GM18867 (cell line): Measurements from ENCODE around the gene UBASH3A.

Experiments
- ATAC-seq: cut with Tn5 transposase; IDR thresholded peaks from one replicate; pipeline ENCODE4 v1.9.1; 2021; ENCODE audit warnings: mild to moderate bottlenecking, moderate library complexity; ENCODE audit not compliant: unreplicated experiment

The UBASH3A gene

DNA sequence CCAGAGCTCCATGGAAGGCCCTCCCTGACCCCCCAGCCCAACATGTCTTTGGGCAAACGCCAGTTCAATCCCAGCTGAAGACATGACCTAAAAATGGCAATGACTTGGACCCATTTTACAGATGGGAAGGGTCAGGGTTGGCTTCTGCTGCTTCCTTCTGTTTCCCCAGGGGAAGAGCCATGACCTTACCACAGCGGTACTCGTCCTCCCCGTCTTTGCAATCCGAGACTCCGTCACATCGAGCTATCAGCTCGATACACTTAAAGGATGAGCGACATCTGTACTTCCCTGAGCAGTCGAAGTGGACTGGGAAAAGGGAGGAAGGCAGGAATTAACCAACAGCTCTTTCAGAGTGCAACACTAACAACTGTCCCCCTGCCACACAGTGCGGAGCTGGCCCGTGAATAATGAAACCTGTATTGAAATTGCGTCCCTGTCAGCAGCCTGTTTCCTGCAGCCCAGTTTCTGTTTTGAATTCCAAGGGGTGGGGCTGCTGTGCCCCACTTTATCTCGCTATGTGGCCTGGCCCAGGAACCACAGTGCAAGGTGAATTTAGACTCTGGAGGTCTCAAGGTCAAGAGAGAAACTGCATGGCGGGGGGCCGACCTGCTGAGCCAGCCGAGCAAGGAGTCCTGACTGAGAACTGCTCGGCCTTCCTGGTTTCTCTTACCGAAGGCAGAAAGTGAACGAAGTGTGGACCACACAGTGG lies 14.8 kb upstream of the UBASH3A start:
- ATAC-seq = no peak

DNA sequence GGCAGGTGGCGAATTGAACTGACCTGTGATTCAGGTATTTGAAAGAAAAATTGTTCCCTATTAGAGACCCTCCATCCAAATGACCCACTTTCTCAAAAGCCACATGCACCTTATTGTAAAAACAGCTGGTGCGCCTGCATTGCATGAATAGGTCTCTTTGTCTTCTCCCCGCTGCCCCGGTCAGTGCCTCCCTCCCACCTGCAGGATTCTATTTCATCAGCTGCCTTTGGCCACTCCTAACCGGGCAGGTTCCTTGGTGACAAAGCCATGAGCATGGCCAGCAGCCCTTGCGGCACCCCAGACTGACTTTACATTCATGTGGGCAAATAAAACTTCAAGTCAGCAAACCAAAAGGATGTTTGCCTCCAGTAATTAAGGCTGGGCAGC lies 14.3 kb upstream of the UBASH3A start:
- no peak for ATAC-seq

DNA sequence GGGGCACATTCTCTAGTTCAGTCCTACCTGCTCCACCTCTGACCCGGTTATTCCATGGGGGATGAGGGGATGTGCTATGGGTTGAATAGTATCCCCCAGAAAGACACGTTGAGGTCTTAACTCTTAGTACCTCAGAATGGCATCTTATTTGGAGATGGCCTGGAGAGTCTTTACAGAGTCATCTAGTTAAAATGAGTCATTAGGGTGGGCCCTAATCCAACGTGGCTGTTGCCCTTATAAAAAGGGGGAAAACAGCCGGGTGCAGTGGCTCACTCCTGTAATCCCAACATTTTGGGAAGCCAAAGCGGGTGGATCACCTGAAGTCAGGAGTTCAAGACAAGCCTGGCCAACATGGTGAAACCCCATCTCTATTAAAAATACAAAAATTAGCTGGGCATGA lies 13.5 kb upstream of the UBASH3A start:
- no peak for ATAC-seq

DNA sequence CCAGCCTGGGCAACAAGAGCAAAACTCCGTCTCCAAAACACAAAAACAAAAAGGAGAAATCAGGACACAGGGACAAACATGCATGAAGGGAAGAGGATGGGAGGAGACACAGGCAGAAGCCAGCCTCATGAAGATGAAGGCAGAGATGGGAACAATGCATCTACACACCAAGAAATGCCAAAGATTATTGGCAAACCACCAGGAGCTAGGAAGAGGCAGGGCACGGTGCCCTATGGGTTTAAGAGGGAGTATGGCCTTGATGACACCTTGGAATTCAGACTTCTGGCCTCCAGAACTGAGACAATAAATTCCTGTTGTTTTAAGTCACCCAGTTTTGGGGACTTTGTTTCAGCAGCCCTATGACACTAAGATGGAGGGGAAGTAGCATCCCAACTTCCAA lies 13.0 kb upstream of the UBASH3A start:
- no peak for ATAC-seq

DNA sequence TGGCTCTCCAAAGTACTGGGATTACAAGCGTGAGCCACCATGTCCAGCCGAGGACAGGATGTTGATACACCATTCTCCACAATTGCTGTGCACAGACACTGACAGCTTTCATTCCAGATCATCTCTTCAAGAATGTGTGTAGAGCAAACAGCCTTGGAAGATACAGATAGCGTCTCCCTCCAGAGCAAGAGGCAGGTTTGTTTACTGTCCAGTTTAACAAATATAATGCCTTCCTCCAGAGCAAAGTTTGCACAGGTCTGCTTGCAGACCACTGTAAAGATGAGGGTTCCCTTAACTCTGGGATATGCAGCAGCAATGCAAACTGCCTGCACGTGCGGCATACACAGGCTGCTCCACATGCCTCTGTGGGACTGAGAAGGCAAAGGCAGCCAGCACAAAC lies 12.4 kb upstream of the UBASH3A start:
- no peak for ATAC-seq

DNA sequence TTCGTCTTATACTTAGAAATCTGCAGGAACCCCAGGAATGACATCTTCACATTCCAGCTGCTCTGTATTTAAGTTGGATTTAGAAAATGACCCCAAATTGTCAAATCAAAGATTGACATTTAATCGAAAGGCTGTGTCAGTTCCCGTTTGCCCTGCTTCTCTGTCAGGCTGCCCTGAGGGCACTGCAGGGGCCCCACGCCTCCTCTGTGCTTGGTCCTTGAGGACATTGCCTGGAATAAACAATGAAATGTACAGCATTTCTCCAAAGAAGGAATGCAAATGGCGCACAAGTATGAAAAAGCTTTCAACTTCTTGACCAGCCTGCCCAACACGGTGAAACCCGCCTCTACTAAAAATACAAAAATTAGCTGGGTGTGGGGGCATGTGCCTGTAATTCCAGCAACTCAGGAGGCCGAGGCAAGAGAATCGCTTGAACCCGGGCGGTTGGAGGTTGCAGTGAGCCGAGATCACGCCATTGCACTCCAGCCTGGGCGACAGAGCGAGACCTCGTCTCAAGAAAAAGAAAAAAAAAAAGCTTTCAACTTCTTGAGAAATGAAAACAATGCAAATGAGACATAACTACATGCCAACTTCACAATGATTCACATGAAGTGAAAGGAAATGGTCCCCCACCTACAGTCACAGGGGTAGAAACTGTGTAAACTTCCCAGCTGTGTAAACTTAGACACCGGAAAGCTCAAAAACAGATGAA lies 10.8 kb upstream of the UBASH3A start:
- peak; percentile 75 for ATAC-seq

DNA sequence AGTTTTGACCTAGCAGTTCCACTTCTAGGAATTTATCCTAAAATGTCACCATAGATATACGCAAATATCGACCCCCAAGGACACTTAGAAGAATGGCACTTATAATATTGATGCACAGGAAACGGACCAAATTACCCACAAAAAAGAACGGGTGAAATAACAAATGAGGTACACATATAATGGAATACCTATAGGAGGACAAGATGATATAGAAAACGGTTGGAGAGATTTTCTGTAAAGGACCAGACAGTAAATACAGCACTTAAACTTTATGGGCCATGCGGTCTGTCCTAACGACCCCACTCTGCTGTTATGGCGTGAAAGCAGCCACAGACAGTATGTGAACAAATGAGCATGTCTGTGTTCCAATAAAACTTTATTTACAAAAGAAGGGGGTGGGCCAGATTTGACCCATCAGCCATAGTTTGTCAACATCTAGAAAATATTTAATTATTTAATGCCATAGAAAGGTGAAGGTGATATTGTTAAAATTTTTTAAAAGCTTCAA lies 10.2 kb upstream of the UBASH3A start:
- no peak for ATAC-seq

DNA sequence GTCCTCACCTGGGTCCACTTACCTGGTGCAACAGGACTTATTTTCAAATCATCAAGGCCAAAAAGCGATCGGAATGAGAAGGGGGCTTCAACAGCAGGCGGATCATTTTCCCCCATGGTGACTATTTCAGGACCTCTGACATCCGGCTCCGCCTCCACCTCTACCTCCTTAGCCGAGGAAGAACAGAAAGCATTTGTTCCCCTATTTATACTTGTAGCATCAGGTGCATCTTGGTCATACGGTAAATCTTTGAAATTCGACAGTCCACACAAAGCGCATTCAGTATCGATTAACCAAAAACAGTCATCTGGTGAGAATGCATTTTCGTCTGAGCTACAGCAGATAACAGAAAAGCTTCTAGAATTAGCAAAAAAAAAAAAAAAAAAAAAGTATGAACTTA lies 8.4 kb upstream of the UBASH3A start:
- ATAC-seq = no peak

DNA sequence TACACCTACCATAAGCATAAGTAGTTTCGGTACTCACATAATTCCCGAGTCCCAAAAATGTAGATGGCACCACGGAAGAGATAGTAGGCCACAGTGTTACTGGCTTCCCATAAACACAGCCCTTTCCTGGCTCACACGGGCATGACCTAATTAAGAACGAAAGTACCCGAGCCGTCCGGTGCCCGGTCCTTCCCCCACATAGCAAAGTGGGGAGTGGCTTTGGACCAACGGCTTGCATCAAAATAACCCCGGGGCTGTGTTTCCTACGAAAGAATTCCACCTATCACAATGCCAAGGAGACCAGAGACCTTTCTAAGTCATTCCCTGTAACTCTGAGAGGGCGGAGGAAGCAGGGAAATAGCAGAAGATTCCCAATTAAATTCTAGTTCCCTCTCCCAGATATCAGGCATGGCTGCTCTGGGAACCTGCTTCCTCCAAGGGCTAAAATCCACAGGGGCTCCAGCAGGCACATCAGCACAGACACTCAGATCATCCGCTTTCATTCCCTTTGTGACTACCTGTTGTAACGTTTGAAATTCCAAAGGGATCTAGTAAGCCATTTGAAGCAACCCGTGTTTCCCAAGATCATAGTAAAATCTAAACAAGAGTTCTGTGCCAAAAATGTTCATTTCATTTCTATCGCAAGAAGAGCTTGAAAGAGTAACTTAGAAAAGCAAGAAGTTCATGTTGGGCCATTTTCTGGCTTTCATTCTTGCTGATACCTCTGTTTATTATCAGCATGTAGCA lies 7.6 kb upstream of the UBASH3A start, which contains the start of gene TMPRSS3:
Gene TMPRSS3, minus strand, starts transcription at position 148 of the 747 bp plus-strand sequence. CDS start 635 bp downstream, outside the sequence.
- ATAC-seq = no peak

DNA sequence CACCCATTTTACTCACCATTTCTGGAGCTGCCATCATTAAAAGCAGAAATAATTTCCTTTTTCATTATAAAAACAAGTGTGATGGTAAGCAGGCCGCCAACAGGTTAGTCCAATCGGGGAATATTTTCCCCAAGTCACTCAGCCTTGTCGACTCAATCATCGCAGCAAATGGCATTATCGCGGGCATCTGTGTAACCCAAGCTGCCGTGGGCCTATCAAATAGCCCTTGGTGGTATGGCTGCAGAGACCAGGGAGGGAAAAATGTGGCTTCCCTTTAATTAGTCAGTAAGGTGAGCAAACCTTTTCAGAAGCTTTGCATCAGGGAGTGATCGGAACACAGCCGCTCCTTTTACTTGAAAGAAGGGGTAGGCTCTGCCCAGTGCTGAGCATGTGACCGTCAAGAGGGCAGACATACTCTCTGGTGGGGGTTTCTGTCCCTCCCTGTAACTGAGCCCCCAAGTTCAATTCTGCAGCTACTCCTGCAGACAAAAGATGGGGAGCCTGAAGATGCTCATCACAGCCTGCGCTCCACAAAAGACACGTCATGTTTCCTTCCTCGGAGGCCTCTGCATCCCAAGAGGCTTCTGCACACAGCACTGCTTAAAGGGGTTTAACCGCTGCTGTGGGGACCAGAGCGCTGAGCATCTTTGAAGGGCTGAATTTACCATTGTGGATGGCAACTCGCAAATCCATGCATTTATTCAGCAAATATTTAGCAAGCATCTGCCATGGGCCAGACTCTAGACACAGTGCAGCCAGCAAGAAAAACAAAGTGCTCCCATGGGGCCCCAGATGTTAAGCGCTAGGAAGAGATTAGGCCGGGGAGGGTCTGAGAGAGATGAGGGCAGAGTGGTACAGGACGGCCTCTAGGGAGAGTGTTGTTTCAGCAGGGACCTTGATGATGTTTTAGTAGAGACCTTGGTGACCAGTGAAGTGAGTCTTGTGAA lies 6.6 kb upstream of the UBASH3A start:
- no peak for ATAC-seq

DNA sequence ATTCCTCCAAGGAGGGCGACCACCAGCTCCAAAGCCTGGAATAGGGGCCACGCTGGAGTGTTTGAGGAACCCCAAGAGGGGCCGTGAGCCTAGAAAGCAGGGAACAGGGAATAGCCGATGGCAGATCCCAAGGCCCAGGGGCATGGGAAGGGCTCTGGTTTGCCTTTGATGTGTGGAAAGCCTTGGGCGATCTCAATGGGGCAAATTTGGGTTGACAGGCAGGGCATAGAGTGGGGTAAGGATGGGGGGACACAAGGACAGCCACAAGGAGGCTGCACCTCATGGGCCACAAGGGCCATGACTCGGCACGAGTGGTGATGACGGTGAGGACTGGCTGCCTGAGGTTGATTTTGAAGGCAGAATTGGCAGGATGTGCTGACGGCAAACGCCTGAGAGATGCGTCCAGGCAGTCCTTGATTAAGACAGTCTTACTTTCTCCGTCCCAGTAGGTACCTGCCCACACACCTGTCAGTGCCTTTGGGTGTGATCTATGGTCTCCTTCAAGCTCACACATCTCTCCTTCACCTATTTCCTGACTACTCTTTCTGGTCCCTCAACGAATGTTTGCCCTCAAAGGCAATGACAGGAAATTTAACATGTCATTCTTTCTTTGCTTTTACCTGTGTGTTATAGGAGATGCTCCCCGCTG lies 5.8 kb upstream of the UBASH3A start:
- ATAC-seq = no peak

DNA sequence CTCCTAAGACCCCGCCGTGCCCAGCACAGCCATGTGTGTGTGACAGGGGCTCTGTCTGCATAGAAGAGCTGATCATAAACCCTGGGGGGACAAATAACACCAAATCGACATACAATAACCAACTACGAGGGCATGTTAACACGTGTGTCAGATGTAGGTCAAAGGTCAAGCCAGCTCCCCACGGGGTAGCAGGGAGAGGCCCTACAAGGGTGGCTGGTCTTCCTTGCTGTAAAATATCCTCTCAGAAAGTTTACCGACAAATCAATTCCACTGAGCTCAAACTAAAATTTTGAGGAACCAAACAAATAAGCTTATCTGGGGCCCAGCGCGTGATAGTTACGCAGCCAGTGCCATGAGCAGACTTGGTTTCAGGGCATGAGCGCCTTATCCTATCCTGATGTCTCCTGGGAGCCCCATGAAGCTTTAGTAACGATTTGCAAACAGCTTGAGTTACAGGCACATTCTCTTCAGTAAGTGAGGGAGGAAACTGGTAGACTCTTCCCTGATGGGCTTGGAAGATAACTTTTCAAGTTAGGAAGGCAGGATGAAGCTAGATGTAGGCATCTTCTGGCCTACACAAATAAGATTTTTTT lies 5.2 kb upstream of the UBASH3A start:
- no peak for ATAC-seq

DNA sequence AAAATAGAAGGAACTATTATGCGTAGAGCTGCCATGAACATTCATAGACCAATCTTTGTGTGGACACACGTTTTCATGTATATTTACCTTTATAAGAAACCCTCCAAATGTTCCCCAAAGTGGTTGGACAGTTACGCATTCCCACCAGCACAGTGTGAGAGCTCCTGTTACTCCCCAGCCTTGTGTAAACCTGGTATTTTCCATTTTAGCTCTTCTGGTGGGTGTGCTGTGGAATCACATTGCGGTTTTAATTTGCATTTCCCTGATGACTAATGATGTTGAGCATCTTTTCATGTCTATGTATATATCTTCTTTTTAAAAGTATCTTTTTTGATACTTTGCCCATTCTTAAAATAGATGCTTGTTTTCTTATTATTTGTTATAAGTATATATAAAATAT lies 3.2 kb upstream of the UBASH3A start:
- no peak for ATAC-seq

DNA sequence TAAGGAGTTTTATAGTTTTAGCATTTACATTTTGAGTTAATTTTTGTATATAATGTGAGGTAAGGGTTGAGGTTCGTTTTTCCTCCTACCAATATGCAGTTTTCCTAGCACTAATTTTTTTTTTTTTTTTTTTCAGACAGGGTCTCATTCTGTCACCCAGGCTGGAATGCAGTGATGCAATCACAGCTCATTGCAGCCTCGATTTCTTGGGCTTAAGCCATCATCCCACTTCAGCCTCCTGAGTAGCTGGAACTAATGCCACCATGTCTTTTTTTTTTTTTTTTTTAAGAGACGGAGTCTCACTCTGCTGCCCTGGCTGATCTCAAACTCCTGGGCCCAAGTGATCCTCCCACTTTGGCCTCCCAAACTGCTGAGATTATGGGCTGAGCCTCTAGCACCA lies 2.5 kb upstream of the UBASH3A start:
- no peak for ATAC-seq

DNA sequence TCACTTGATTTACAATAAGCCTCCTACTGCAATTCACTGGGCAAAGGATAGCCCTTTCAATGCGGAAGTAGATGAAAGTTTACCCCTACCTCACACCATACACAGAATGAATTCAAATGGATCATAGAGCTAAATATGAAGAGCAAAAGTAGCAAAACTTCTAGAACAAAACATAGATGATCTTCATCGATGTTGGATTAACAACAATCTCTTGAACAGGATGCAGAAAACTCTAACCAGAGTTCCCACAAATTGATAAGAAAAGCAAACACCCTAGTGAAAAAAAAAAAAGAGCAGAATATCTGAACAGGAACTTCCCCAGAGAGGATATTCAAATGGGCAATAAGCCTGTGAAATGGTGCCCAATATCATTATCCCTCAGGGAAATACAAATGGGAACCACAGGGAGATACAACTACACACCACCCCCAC lies 1.9 kb upstream of the UBASH3A start:
- no peak for ATAC-seq

DNA sequence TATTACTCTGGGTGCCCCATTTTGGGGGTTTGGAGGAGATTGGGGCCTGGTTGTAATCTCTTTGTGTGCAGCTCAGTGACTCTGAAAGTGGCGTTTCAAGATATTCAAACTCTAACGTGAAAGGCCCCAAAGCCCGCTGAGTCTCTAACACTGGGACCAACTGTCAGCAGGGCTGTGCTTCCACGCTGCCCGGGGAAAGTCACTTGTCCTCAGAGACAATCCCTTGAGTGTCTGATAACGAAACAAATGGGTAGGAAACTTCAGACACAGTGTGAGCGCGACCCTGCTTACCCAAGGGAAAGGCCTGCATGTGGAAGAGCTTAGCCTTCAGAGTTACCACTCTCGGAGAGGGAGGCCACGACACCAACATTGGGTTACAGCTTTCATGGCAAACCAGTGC lies 837 bp downstream of the UBASH3A start:
- no peak for ATAC-seq

DNA sequence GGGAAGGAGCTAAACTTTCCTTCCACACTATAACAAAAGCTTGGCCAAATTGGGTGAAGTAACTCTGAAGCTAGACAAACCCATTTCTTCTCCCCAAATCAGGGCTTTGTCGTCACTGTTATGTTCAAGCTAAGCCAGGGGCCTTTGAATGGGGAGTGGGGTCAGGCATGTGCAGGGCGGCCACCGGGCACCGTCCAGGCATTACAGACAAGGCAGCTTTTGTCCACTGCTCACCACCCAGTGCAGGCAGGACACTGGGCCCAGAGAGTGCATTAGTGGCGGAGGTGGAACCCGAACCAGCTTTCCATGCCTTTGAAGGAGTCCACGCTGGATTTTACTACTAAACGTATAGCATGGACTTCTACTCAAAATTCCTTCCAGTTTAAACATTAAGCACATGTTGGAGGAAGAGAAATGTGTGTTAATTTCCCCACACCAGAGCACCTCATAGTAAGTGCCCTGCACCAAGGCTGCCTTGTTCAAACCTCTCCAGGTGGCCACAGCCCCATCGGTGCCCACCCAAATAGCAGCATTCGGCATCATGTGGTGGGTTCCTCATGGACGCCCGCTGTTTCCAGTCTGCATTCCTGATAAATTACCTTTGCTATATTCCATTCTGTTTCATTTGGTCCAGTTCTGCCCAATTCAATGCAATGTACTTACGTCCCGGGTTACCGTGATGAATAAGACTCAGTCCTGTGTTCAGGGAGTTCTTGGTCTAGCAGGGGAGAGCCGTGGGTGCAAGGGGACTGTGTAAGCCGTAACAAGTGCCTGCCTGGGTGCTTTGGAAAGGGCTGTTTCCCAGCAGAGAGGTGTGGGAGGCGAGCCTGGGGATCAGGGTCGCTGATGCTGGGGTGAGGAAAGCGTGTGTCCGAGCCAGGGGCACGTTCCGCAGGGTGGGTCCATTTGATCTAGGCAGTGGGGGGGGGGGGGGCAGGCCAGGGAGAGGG lies 1.6 kb downstream of the UBASH3A start:
- no peak for ATAC-seq

DNA sequence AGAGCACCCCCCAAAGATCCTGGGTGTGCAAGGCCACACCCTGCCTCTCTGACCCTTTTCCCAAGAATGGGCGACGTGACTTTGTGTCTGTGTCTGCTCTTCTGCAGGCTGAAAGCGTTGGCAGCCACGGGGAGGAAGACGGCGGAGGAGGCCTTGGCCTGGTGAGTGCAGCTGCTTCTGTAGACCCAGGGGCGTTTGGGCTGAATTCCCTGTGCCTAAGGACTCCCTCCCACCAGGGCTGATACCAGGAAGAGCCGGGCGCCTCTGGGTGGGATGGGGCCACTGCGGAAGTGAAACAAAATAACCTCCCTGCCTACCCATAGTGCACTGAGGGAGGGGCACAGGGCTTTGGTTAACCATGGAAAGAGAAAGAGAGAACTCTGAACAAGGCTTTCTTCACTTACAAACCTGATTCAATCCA lies 2.5 kb downstream of the UBASH3A start:
- ATAC-seq = no peak
